Activated T-cell treated with anti-CD3 and anti-CD28 coated beads, Interleukin-2, amount 50 U/mL, for 48 hours (primary cell): ENCODE data around the gene SRP72.

Experiments used
- DNase-seq, 2 experiments: peaks; one replicate each; pipeline ENCODE4 v3.0.0-alpha.2; 2020

The SRP72 gene

DNA sequence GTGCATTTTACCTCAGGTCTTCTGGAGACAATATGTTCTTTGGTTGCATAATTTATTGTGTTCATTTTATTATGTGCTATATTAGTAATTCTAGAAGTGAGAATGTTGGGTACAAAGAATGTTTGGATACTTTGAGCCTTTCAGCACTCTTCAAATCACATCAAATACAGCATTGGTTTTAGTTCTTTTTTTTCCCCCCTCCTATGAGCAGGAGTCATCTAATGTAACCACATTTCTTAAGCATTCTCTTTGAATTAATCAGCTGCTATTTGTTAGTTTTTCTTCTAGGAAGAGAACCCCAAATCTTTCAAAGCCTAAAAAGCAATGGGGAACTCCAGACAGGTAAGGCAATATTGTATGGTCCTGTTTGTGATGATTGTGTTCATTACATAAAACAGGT, 84.9 kb downstream of the SRP72 start:
- DNase-seq = no peak
